T-helper 1 cell (primary cell): ENCODE data around the gene MYO7B.

Experiments used
- DNase-seq, 5 donors: peaks; one replicate each; pipeline ENCODE4 v3.0.0-alpha.2; 2012 to 2020

MYO7B gene

GRCh38 chr2:127611076-127611925, 75.8 kb downstream of the MYO7B start:
- no peak for DNase-seq

DNA sequence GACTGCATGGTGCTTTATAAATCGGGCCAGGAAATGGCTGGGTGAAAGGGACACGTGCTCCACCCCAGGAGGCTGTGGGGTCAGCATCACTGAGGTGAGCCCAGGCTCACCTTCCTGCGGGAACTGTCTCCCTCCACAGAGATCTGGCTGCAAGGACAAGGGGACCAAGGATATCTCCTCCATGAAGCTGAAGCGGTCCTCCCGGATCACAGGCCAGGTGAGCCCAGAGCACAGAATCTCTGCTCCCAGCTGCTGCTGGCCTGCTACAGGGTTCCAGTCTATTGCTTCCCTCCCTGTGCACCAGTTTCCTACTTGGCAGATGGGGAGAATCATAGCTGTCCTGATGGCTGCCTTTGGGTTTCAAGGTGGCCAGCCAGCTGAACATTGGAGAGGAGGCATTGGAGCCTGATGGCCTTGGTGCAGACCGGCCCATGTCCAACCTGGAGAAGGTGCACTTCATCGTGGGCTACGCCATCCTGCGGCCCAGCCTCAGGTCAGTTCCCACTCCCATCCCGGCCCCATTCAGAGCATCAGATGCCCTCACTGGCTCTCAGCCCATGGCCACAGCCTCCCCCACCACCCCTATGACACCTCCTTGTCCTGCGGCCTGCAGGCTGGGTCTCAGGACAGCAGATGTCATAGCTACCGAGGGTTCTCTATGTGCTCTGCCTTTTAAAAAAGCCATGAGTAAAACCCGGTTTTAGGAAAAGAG, 76.8 kb downstream of the MYO7B start:
- no peak for DNase-seq

DNA sequence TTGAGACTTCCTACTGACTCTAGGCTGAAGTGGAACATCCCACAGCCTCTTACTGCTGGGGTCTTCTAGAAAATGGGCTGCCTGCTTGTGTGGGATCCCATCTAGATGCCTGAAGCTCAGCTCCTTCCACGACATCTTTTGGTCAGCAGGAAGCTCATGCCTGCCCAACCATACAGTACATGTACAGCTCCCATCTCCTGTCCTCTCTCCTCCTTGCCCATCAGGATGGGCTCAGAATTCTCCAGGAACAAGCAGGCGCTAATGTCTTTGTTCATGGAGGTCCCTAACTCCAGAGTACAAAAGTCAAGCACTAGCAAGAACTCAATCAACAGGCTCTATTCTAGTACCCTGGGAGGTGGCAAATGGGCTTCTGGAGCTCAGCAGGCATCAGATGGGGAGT, 78.8 kb downstream of the MYO7B start:
- DNase-seq = no peak

- no peak for DNase-seq
Observed at GRCh38 chr2:127614731-127615130, 79.2 kb downstream of the MYO7B start.

GRCh38 chr2:127615511-127616166, 80.2 kb downstream of the MYO7B start:
- no peak for DNase-seq

DNA sequence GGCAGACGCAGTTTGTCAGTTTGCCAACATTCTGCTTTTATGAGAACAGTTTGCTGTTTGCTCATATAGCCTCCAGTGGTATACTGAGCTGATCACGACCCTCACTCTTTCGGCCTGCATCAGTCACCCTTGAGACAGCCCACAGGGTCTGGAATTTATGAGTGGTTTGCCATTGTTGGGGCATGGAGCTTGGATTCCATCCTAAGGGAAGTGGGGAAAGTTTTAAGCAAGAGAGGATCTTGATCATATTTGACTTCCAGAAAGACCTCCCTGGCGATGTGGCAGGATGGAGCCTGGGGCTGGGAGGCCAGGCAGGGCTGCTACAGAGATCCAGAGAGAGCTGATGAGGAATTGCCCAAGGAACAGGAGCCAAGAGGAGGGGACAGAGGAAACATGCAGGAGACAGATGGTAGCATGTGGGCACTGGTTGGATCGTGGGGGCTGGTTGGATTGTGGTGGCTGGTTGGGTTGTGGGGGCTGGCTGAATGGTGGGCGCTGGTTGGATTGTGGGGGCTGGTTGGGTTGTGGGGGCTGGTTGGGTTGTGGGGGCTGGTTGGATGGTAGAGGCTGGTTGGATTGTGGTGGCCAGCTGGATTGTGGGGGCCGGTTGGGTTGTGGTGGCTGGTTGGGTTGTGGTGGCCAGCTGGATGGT, 83.2 kb downstream of the MYO7B start:
- DNase-seq = no peak

DNA sequence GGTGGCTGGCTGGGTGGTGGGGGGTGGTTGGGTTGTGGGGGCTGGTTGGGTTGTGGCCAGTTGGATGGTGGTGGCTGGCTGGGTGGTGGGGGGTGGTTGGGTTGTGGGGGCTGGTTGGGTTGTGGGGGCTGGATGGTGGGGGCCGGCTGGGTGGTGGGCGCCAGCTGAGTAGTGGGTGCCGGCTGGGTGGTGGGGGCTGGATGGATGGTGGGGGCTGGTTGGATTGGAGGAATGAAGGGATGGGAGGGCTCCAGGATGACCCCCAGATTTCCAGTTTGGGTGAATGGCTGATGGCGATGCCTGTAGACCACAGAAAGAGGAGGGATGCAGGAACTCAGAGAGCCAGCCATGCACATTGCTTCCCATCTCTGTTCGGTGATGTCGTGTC, 83.7 kb downstream of the MYO7B start:
- no peak for DNase-seq

- DNase-seq = no peak
Observed at GRCh38 chr2:127619877-127620705, 84.6 kb downstream of the MYO7B start.

GRCh38 chr2:127620866-127621265, 85.4 kb downstream of the MYO7B start:
- no peak for DNase-seq

DNA sequence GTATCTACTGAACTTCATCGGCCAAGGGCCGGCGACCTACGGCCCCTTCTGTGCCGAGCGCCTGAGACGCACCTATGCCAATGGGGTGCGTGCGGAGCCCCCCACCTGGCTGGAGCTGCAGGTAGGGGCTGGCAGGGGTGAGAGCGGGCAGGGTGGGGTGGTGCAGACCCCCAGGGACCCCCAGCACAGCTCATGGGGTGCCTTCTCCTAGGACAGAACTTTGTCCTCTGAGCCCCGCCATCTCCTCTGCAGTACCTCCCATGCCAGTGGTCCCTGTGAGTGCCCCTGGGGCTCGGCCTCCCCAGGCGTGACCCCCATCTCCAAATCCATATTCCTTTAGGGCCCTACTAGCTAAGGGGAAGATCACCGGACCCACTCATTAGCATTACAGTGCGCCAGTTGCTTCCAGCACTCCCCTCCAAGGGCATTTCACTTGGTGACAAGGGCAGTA, 86.5 kb downstream of the MYO7B start:
- no peak for DNase-seq

DNA sequence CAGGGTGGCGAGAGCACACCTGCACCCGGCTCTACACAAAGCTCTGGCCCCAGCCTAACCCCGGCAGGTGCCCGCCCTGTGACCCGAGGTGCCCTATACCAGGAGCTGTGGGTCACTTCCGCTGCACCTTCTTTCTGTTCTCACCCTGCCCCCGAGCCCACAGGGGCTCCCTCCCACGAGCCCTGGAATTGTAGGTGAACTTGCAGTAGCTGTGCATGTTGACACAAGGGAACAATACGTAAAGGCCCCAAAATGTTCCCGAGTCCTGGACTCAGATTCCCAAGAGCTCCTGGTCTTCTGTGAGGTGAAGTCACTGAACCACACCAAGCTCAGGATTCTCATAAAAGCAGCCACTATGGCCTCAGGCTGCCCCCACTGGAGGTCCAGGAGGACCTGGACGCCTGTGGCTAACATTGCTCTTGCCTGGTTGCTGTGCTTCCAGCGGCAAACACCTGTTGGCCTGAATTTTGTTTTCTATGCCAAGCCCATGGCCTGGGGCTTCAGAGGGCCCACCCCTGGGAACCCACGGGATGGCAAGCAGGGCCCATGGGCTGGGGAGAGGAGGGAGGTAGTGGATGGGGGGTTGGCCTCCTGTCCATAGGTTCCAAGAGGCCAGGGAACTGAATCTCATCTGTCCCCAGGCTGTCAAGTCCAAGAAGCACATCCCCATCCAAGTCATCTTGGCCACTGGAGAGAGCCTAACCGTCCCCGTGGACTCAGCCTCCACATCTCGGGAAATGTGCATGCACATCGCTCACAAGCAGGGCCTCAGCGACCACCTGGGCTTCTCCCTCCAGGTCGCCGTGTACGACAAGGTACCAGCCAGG, 87.3 kb downstream of the MYO7B start:
- DNase-seq = peak in 1 of 5 donors; percentile 11

DNA sequence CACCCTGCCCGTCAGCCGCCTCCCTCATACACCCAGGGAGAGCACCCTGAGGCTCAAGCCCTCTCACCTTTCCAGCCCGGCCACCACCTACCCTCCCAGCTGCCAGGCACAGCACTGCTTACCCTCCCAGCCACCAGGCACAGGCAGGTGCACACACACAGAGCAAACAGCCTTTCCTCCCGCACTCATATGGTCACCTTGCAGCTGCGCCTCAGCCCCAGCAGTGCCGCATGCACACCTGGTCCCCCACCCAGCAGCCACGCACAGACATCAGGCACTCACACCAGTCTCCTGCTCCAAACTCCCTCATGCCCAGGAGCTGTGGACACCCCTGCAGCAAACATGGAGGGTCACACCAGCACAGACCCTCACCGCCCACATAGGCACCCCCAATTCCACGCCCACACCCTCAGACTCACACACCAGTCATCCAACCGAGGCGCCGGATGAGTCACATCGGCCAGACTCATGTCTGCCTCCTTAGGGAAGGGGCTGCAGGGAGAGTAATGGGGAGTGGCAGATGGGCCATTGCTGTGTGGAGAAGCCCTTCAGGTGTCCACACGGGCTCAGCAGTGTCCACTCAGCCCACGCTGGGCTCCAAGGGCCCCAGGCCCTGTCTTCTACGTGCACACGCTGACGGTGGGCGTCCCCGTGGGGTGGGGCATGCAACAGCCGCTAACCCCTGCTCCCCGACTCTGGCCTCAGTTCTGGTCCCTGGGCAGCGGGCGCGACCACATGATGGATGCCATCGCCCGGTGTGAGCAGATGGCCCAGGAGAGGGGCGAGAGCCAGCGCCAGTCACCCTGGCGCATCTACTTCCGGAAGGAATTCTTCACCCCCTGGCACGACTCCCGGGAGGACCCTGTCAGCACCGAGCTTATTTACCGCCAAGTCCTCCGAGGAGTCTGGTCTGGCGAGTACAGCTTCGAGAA, 88.2 kb downstream of the MYO7B start:
- no peak for DNase-seq

- peak in 1 of 5 donors; percentile 8 for DNase-seq
Observed at GRCh38 chr2:127624320-127624755, 88.9 kb downstream of the MYO7B start.

GRCh38 chr2:127624756-127625571, 89.5 kb downstream of the MYO7B start:
- DNase-seq = no peak

DNA sequence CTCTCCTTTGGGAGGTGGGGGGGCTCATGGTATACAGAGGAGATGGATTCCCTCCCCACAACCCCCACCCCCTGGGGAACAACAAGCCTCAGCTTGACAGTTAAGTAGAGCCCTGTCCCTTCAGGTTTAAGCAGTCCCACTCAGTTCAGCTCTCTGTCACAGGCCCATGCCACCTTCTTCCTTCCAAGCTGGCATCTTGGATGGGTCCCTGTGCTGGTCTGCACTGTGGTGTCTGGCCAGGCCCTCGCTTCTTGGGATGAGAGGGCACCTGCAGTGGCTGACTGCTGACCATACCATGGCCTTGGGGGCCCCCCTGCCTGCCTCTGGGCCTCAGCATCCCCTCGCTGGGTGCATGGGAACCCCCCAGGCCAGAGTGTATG, 90.1 kb downstream of the MYO7B start:
- no peak for DNase-seq

- no peak for DNase-seq
Observed at GRCh38 chr2:127626175-127626574, 90.7 kb downstream of the MYO7B start.

- DNase-seq = no peak
Observed at GRCh38 chr2:127626917-127627739, 91.6 kb downstream of the MYO7B start.
